Mesendoderm (in vitro differentiated cells): ENCODE measurements around the gene SPTB.

ENCODE experiments used
- DNase-seq: peaks from one replicate; pipeline ENCODE4 v3.0.0; 2013
- H2AK5ac ChIP-seq: 2 replicates; pipeline ENCODE4 v1.6.1; 2013; ENCODE audit warnings: low read length, inconsistent platforms
- H2BK120ac ChIP-seq: 2 replicates; pipeline ENCODE4 v1.6.1; 2013; ENCODE audit warnings: low read depth, mild to moderate bottlenecking, low read length, moderate library complexity, mixed read lengths
- H2BK15ac ChIP-seq: replicated peaks from 2 replicates; pipeline ENCODE4 v1.6.1; 2013; ENCODE audit warnings: low read depth, mild to moderate bottlenecking, moderate library complexity
- H2BK5ac ChIP-seq: 2 replicates; pipeline ENCODE4 v1.6.1; 2013; ENCODE audit warnings: low read length, inconsistent platforms
- H3K18ac ChIP-seq: 2 replicates; pipeline ENCODE4 v1.6.1; 2013; ENCODE audit warnings: mild to moderate bottlenecking, low read length, mixed read lengths
- H3K23ac ChIP-seq: one replicate; pipeline ENCODE4 v1.6.1; 2013; ENCODE audit warnings: low read length
- H3K27ac ChIP-seq: 2 replicates; pipeline ENCODE4 v1.5.1; 2013; ENCODE audit warnings: low read depth, mild to moderate bottlenecking, inconsistent platforms, low read length, moderate library complexity
- H3K27me3 ChIP-seq: 2 replicates; pipeline ENCODE4 v1.6.1; 2013; ENCODE audit warnings: low read length, control low read depth, mild to moderate bottlenecking, inconsistent platforms; ENCODE audit not compliant: insufficient read depth, poor library complexity
- H3K36me3 ChIP-seq: 2 replicates; pipeline ENCODE4 v1.6.1; 2013; ENCODE audit warnings: low read length, inconsistent platforms; ENCODE audit not compliant: control insufficient read depth, insufficient read depth
- H3K4ac ChIP-seq: one replicate; pipeline ENCODE4 v1.6.1; 2013; ENCODE audit warnings: low read depth, mild to moderate bottlenecking, low read length, moderate library complexity
- H3K4me1 ChIP-seq: 2 replicates; pipeline ENCODE4 v1.6.1; 2013; ENCODE audit warnings: low read depth, low read length, inconsistent platforms; ENCODE audit not compliant: control insufficient read depth
- H3K4me2 ChIP-seq: 2 replicates; pipeline ENCODE4 v1.6.1; 2013; ENCODE audit warnings: low read length
- H3K4me3 ChIP-seq: 2 replicates; pipeline ENCODE4 v1.5.1; 2013; ENCODE audit warnings: mild to moderate bottlenecking, low read length
- H3K56ac ChIP-seq: one replicate; pipeline ENCODE4 v1.6.1; 2013; ENCODE audit warnings: low read length
- H3K79me1 ChIP-seq: 2 replicates; pipeline ENCODE4 v1.6.1; 2013; ENCODE audit warnings: low read length, inconsistent platforms
- H3K79me2 ChIP-seq: 2 replicates; pipeline ENCODE4 v1.6.1; 2013; ENCODE audit warnings: mild to moderate bottlenecking, low read length; ENCODE audit not compliant: control insufficient read depth, insufficient read depth
- H3K9ac ChIP-seq: 2 replicates; pipeline ENCODE4 v1.6.1; 2013; ENCODE audit warnings: low read length, inconsistent platforms
- H4K5ac ChIP-seq: one replicate; pipeline ENCODE4 v1.6.1; 2013; ENCODE audit warnings: low read length
- H4K8ac ChIP-seq: one replicate; pipeline ENCODE4 v1.6.1; 2013; ENCODE audit warnings: low read depth, mild to moderate bottlenecking, control low read depth, low read length, moderate library complexity
- WGBS: extraction: QIAGEN DNeasy Blood & Tissue Kit; methylation state at CpG from one replicate; pipeline ENCODE4 v1.1.7; 2013; ENCODE audit warnings: low lambda C conversion rate, missing lambda C conversion rate; ENCODE audit not compliant: insufficient coverage; ENCODE audit errors: extremely low coverage; 5-methylcytosine and 5-hydroxymethylcytosine counted together

SPTB gene

DNA sequence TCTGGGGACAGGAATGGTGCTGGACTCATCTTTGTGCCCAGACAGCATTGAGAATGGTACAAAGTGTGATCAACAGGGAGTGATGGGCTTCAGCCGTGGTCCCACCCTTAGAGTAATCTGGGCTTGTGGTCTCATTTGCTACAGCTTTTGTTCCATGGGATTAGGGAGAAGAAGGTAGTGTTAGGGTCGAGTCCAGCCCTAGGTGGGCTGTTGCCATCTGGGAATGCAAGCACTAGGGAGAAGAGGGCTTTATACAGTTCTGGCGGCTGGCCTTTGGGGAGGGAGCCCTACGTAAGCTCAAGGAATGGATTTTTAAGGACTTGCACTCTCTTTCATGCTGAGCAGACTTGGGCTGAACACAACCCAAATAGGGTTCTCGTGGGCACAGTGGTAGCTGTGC is 170.6 kb downstream of the SPTB start:
- Histone ChIP-seq H2BK120ac (no peak overlapping the region), H3K4ac (no peak overlapping the region), H3K4me2 (peak overlapping the region; percentile 68), H2BK15ac (no peak overlapping the region), H3K4me1 (peaks cover 31% of the 10 kb centered on the region), H4K5ac (no peak overlapping the region), H3K9ac (peak overlapping the region; percentile 43), H3K27ac (no peak overlapping the region), H3K4me3 (no peak overlapping the region), H3K27me3 (no peaks in the 10 kb centered on the region), H3K18ac (peak overlapping the region; percentile 69), H3K79me1 (peaks cover 13% of the 10 kb centered on the region), H2AK5ac (peak overlapping the region; percentile 87), H3K23ac (peak overlapping the region; percentile 85), H3K79me2 (peaks cover 41% of the 10 kb centered on the region), H3K56ac (peak overlapping the region; percentile 79), H3K36me3 (no peaks in the 10 kb centered on the region), H2BK5ac (no peak overlapping the region), H4K8ac (no peak overlapping the region)
- DNase-seq: no peak
- WGBS: no CpG with 5 or more reads among the region's 5 CpGs

DNA sequence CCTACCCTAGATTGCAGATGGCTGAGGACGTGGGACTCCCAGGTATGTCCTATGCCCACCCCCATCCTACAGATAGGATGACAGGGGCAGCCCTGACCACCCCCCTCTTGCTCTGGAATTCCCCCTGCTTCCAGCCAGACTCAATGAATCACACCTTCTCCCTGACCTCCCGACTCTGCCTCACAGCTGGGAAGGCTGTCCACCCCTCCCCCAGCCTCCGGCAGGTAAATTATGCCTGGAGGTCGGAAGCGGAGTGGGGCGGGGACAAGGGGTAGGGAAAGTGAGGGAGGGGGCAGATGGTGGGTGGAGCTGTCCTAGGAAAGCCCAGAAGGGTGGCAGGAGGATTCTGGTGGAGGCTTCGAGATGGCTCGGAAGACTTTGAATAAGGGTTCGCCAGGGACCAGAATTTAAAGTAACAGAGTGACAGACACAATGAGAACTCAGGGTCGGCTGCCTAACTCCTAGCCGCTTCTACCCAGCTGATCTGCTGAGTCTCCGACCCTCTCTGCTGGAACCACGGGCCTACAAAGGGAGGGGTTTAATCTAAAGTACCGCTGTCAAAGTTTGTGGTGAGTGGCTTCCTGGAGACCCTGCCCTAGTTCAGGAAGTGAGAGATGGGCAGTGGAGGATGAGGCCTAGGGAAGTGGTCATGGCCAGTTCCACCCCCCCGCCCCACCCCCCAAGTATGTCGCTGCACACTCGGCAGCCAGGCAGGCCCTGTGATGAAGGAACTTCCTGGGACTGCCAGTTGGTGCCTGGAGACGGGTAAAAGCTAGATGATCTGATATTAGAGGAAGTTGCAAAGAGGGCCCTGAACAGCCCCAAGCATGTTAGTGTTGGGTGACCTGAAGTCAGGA is 171.3 kb downstream of the SPTB start:
- Histone ChIP-seq H2BK5ac (peak overlapping the region; percentile 17), H2BK15ac (no peak overlapping the region), H3K4me3 (no peak overlapping the region), H3K4ac (no peak overlapping the region), H2AK5ac (peak overlapping the region; percentile 87), H3K18ac (peak overlapping the region; percentile 69), H3K9ac (peak overlapping the region; percentile 64), H3K4me1 (peaks cover 31% of the 10 kb centered on the region), H3K36me3 (no peaks in the 10 kb centered on the region), H3K56ac (peak overlapping the region; percentile 79), H3K23ac (no peak overlapping the region), H4K8ac (no peak overlapping the region), H3K27ac (peak overlapping the region; percentile 70), H3K79me1 (peaks cover 13% of the 10 kb centered on the region), H3K79me2 (peaks cover 39% of the 10 kb centered on the region), H4K5ac (no peak overlapping the region), H3K27me3 (no peaks in the 10 kb centered on the region), H2BK120ac (no peak overlapping the region), H3K4me2 (peak overlapping the region; percentile 68)
- DNase-seq: peak; percentile 98
- WGBS: no CpG with 5 or more reads among the region's 18 CpGs

DNA sequence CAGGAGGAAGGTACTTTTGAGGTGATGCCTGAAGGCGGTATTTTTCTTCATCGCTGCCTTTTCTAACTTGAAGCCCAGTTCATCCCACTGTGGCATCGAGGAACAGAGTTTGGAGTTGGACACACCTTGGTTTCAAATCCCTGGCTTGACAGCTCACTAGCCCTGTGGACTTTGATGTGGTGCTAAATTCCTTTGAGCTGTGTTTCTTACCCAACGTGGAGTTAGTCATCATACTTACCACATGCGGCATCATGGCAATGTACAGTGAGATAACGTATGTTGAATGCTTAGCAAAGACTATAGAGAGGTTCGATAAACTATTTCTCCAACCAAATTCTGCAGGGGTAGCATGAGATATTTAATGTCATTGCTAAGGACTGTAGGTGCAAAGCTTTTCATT is 172.0 kb downstream of the SPTB start:
- Histone ChIP-seq H3K79me1 (peaks cover 13% of the 10 kb centered on the region), H3K4me2 (peak overlapping the region; percentile 9), H3K79me2 (peaks cover 39% of the 10 kb centered on the region), H3K18ac (no peak overlapping the region), H4K8ac (no peak overlapping the region), H3K4me1 (peaks cover 31% of the 10 kb centered on the region), H3K4me3 (no peak overlapping the region), H2BK5ac (peak overlapping the region; percentile 42), H3K4ac (no peak overlapping the region), H3K23ac (peak overlapping the region; percentile 34), H3K27me3 (no peaks in the 10 kb centered on the region), H3K56ac (peak overlapping the region; percentile 54), H3K36me3 (no peaks in the 10 kb centered on the region), H2AK5ac (peak overlapping the region; percentile 2), H3K9ac (peak overlapping the region; percentile 17), H4K5ac (no peak overlapping the region), H2BK15ac (no peak overlapping the region), H2BK120ac (no peak overlapping the region), H3K27ac (no peak overlapping the region)
- WGBS: no CpG with 5 or more reads among the region's 7 CpGs
- peak; percentile 44 for DNase-seq

DNA sequence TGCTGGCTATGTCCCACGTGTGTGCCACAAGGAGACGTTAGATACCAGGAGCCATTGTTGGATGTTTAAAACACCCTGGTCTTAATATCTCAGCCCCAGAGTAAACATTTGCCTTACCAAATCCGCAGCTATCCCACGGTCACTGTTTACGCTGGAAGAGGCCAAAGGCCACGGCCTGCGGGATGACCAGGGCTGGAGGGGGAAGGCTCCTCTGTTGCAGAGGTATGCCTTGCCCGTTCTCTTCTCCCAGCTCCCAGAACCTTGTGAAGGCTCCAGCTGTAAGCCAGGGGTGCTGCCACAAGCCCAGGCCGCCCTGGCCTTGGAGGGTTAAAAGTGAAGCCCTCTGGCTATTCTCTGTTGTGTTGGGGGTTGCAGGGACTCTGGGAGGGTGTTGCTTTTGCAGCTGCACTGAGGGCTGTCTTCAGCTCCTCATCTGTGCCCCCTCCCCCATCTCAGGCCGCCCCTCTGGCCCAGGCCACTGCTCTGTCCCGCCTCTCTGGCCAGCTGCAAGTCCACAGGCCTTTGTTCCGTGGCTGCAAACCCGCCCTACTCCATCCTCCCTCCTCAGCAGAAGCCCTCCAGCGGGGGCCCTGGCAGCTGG is 173.0 kb downstream of the SPTB start:
- WGBS: no CpG with 5 or more reads among the region's 14 CpGs
- H3K4me3 ChIP-seq: no peak overlapping the region
- H3K79me1 ChIP-seq: peaks cover 13% of the 10 kb centered on the region
- H3K4me2 ChIP-seq: peak overlapping the region; percentile 12
- no peak overlapping the region for H2BK5ac ChIP-seq
- no peak overlapping the region for H4K8ac ChIP-seq
- H3K36me3 ChIP-seq: no peaks in the 10 kb centered on the region
- peak overlapping the region; percentile 42 for H3K9ac ChIP-seq
- H4K5ac ChIP-seq: no peak overlapping the region
- peak overlapping the region; percentile 1 for H2BK120ac ChIP-seq
- no peak overlapping the region for H2AK5ac ChIP-seq
- peaks cover 32% of the 10 kb centered on the region for H3K4me1 ChIP-seq
- no peak overlapping the region for H3K23ac ChIP-seq
- H2BK15ac ChIP-seq: no peak overlapping the region
- peak overlapping the region; percentile 79 for H3K56ac ChIP-seq
- H3K18ac ChIP-seq: peak overlapping the region; percentile 93
- H3K4ac ChIP-seq: peak overlapping the region; percentile 58
- peak; percentile 71 for DNase-seq
- H3K27ac ChIP-seq: no peak overlapping the region
- H3K27me3 ChIP-seq: no peaks in the 10 kb centered on the region
- H3K79me2 ChIP-seq: peaks cover 39% of the 10 kb centered on the region

DNA sequence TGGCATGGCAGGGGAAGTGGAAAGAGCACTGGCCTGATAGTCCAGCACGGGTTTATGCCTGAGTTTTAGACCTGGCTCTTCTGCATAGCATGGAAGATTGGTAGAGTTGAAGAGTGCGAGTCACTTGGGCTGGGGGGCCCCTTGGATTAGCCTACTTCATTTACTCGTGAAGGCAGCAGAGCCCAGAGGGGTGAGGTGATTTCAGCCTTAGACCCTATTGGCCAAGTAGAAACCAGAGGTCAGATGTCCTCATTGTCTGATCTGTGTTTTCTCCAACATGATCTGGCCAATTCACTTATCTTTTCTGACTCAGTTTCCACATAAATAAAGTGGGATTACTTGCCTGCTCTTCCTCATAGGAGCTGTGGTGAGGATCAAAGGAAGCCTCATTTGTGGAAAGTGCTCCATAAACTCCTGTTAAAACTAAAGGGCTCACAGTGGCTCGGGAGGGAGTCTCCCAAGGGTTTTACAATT is 173.6 kb downstream of the SPTB start:
- H3K36me3 ChIP-seq: no peaks in the 10 kb centered on the region
- H3K27me3 ChIP-seq: no peaks in the 10 kb centered on the region
- H3K79me2 ChIP-seq: peaks cover 38% of the 10 kb centered on the region
- peak; percentile 20 for DNase-seq
- H2BK120ac ChIP-seq: peak overlapping the region; percentile 1
- H3K56ac ChIP-seq: no peak overlapping the region
- H3K4ac ChIP-seq: no peak overlapping the region
- peaks cover 13% of the 10 kb centered on the region for H3K79me1 ChIP-seq
- H2BK15ac ChIP-seq: no peak overlapping the region
- no peak overlapping the region for H2BK5ac ChIP-seq
- H4K8ac ChIP-seq: no peak overlapping the region
- H3K27ac ChIP-seq: no peak overlapping the region
- H3K4me1 ChIP-seq: peaks cover 32% of the 10 kb centered on the region
- no peak overlapping the region for H4K5ac ChIP-seq
- no CpG with 5 or more reads among the region's 4 CpGs for WGBS
- no peak overlapping the region for H3K4me3 ChIP-seq
- H2AK5ac ChIP-seq: no peak overlapping the region
- H3K18ac ChIP-seq: peak overlapping the region; percentile 93
- peak overlapping the region; percentile 89 for H3K9ac ChIP-seq
- H3K23ac ChIP-seq: no peak overlapping the region
- H3K4me2 ChIP-seq: peak overlapping the region; percentile 60
